ENCODE data around the gene ALK. TPM values are rescaled to one million over a fixed set of nuclear protein-coding genes. Genes with fewer than 3 reads are reported as not detected.

The ALK gene
- polyA plus RNA-seq, 2 of the 4 experiments (the other 2 are of a cell fraction), result not detected

GRCh38 chr2:29762239-29762638 lies 159.1 kb downstream of the ALK start:
- 53% methylated on average over 5 of the region's 5 CpGs for WGBS (ENCODE audit: missing lambda C conversion rate)
- H3K4me1 ChIP-seq, result no peaks in the 10 kb centered on the region
- ATAC-seq (no peak), DNase-seq (ENCODE audit: low read depth in 1 of 2, low spot score in 1 of 2) (no peak), FAIRE-seq (no peak)
- no peak overlapping the region for H3K4me2 ChIP-seq
- ChIA-PET CTCF (interaction anchor here (0.6 to 1.6 kb wide), 2 partner anchors 18 to 159 kb away, joined by 3 to 5 read pairs; no protein-coding TSS in a partner anchor), POLR2A (no interaction called here)
- no peak overlapping the region for H3K27ac ChIP-seq
- no peaks in the 10 kb centered on the region for H3K9me3 ChIP-seq
- no peak overlapping the region for H3K4me3 ChIP-seq
- TF ChIP-seq ZC3H11A (IDR thresholded peaks at IDR 0.05) (no peak), ELK1 (IDR thresholded peaks at IDR 0.05; ENCODE audit: low read depth, low read length) (no peak), HOXB5 (CRISPR knock-in tag; IDR thresholded peaks at IDR 0.05) (no peak), FOSL2 (IDR thresholded peaks at IDR 0.05) (no peak), FOSL2 (CRISPR knock-in tag; IDR thresholded peaks at IDR 0.05) (no peak), ATOH8 (CRISPR knock-in tag; IDR thresholded peaks at IDR 0.05; ENCODE audit: low read depth) (no peak), GATA3 (IDR thresholded peaks at IDR 0.05; ENCODE audit: borderline replicate concordance) (no peak), CHD2 (IDR thresholded peaks at IDR 0.05; ENCODE audit: low read length, partially characterized antibody) (no peak), FOSB (CRISPR knock-in tag; IDR thresholded peaks at IDR 0.05) (no peak), RFX5 (IDR thresholded peaks at IDR 0.05) (no peak), JUNB (IDR thresholded peaks at IDR 0.05) (no peak), KDM1A (IDR thresholded peaks at IDR 0.05; ENCODE audit: low read depth) (no peak), PHF8 (IDR thresholded peaks at IDR 0.05; ENCODE audit: borderline replicate concordance, low read depth) (no peak), KDM5A (IDR thresholded peaks at IDR 0.05) (no peak), JUN (IDR thresholded peaks at IDR 0.05) (no peak), NFE2L2 (conservative IDR thresholded peaks at IDR 0.05; ENCODE audit: low read length) (no peak)
- TF ChIP-seq, protein P1, sequence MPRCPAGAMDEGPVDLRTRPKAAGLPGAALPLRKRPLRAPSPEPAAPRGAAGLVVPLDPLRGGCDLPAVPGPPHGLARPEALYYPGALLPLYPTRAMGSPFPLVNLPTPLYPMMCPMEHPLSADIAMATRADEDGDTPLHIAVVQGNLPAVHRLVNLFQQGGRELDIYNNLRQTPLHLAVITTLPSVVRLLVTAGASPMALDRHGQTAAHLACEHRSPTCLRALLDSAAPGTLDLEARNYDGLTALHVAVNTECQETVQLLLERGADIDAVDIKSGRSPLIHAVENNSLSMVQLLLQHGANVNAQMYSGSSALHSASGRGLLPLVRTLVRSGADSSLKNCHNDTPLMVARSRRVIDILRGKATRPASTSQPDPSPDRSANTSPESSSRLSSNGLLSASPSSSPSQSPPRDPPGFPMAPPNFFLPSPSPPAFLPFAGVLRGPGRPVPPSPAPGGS (IDR thresholded peaks at IDR 0.05), result no peak

DNA sequence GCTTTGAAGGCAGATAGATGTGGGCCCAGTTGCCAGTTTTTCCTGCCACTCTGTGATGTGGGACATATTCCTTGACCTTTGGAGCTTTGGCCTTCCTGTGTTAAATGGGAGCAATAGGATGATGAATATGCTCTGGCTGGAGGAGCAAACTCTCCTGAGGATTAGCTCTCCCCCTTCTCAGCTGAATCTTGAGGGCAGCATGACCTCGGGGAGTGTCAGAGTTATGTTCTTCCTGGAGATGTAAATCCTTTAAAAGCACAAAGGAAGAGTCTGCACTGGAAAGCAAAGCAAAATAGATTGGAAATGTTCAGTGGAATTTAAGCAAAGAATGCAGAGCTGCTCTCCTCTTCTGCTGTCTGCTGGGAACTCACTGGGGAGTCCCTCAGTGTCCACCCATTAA lies 160.1 kb downstream of the ALK start:
- no peak for FAIRE-seq
- CTCF ChIA-PET, result interaction anchor here (0.5 to 1.2 kb wide), 2 partner anchors 127 to 452 kb away, joined by 3 read pairs; no protein-coding TSS in a partner anchor
- WGBS (ENCODE audit: missing lambda C conversion rate), result 14% methylated on average over 1 of the region's 1 CpG

More for the DNA sequence above, 160.1 kb downstream of the ALK start:
- DNase-seq (ENCODE audit: low read depth in 1 of 2, low spot score in 1 of 2), result no peak
- H3K4me2 ChIP-seq, result no peak overlapping the region
- H3K4me1 ChIP-seq, result no peaks in the 10 kb centered on the region
- TF ChIP-seq ZNF302 (CRISPR knock-in tag; IDR thresholded peaks at IDR 0.05), result no peak
- TF ChIP-seq HEYL (CRISPR knock-in tag; IDR thresholded peaks at IDR 0.05), result no peak
- TF ChIP-seq NPAS2 (CRISPR knock-in tag; IDR thresholded peaks at IDR 0.05; ENCODE audit: borderline replicate concordance), result no peak
- no peak for TF ChIP-seq ZSCAN20 (CRISPR knock-in tag; IDR thresholded peaks at IDR 0.05)
- TF ChIP-seq, protein P1 (IDR thresholded peaks at IDR 0.05), result no peak
- no peak for TF ChIP-seq TFCP2L1 (CRISPR knock-in tag; IDR thresholded peaks at IDR 0.05)
- TF ChIP-seq KDM1A (IDR thresholded peaks at IDR 0.05; ENCODE audit: low read depth), result no peak
- TF ChIP-seq, protein P2, sequence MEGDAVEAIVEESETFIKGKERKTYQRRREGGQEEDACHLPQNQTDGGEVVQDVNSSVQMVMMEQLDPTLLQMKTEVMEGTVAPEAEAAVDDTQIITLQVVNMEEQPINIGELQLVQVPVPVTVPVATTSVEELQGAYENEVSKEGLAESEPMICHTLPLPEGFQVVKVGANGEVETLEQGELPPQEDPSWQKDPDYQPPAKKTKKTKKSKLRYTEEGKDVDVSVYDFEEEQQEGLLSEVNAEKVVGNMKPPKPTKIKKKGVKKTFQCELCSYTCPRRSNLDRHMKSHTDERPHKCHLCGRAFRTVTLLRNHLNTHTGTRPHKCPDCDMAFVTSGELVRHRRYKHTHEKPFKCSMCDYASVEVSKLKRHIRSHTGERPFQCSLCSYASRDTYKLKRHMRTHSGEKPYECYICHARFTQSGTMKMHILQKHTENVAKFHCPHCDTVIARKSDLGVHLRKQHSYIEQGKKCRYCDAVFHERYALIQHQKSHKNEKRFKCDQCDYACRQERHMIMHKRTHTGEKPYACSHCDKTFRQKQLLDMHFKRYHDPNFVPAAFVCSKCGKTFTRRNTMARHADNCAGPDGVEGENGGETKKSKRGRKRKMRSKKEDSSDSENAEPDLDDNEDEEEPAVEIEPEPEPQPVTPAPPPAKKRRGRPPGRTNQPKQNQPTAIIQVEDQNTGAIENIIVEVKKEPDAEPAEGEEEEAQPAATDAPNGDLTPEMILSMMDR (IDR thresholded peaks at IDR 0.05), result no peak
- TF ChIP-seq, protein P3, sequence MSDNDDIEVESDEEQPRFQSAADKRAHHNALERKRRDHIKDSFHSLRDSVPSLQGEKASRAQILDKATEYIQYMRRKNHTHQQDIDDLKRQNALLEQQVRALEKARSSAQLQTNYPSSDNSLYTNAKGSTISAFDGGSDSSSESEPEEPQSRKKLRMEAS (IDR thresholded peaks at IDR 0.05), result no peak
- no peak for TF ChIP-seq ATOH8 (CRISPR knock-in tag; IDR thresholded peaks at IDR 0.05; ENCODE audit: low read depth)
- TF ChIP-seq ZFP36 (IDR thresholded peaks at IDR 0.05; ENCODE audit: borderline replicate concordance, partially characterized antibody), result no peak
- TF ChIP-seq, protein P4, sequence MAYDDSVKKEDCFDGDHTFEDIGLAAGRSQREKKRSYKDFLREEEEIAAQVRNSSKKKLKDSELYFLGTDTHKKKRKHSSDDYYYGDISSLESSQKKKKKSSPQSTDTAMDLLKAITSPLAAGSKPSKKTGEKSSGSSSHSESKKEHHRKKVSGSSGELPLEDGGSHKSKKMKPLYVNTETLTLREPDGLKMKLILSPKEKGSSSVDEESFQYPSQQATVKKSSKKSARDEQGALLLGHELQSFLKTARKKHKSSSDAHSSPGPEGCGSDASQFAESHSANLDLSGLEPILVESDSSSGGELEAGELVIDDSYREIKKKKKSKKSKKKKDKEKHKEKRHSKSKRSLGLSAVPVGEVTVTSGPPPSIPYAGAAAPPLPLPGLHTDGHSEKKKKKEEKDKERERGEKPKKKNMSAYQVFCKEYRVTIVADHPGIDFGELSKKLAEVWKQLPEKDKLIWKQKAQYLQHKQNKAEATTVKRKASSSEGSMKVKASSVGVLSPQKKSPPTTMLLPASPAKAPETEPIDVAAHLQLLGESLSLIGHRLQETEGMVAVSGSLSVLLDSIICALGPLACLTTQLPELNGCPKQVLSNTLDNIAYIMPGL (CRISPR knock-in tag; IDR thresholded peaks at IDR 0.05; ENCODE audit: borderline replicate concordance), result no peak
- TF ChIP-seq, protein P5, sequence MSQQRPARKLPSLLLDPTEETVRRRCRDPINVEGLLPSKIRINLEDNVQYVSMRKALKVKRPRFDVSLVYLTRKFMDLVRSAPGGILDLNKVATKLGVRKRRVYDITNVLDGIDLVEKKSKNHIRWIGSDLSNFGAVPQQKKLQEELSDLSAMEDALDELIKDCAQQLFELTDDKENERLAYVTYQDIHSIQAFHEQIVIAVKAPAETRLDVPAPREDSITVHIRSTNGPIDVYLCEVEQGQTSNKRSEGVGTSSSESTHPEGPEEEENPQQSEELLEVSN (IDR thresholded peaks at IDR 0.05; ENCODE audit: borderline replicate concordance, low read depth), result no peak
- no peak for TF ChIP-seq EHF (CRISPR knock-in tag; IDR thresholded peaks at IDR 0.05)
- no peak for TF ChIP-seq RCOR1 (IDR thresholded peaks at IDR 0.05; ENCODE audit: low read depth, low read length)
- ATAC-seq, result no peak
- H3K27ac ChIP-seq, result no peak overlapping the region
- no peak overlapping the region for H3K4me3 ChIP-seq
- H3K9me3 ChIP-seq, result no peaks in the 10 kb centered on the region
- POLR2A ChIA-PET, result no interaction called here

Measured in A549 (cell line).